Cerebellar cortex (tissue), 1 donor: ENCODE data around the gene EMP2.
"Not testable (repeated sequence)": the region's sequence is repeated elsewhere in the genome, so short reads cannot be mapped to it uniquely, and the experiment has no call there.

Experiments used
- DNase-seq: peaks from one replicate; pipeline ENCODE4 v3.0.0-alpha.2; 2015; ENCODE audit warnings: low spot score

Gene EMP2

GRCh38 chr16:10579965-10580882 lies at the start of gene EMP2:
EMP2 (minus strand) TSS chr16:10580598; CDS start chr16:10547617, 32,981 bp downstream.
- peak; percentile 33 for DNase-seq

- DNase-seq = no peak
These were observed 49.2 kb upstream of the EMP2 start for GRCh38 chr16:10629592-10629963.

DNA sequence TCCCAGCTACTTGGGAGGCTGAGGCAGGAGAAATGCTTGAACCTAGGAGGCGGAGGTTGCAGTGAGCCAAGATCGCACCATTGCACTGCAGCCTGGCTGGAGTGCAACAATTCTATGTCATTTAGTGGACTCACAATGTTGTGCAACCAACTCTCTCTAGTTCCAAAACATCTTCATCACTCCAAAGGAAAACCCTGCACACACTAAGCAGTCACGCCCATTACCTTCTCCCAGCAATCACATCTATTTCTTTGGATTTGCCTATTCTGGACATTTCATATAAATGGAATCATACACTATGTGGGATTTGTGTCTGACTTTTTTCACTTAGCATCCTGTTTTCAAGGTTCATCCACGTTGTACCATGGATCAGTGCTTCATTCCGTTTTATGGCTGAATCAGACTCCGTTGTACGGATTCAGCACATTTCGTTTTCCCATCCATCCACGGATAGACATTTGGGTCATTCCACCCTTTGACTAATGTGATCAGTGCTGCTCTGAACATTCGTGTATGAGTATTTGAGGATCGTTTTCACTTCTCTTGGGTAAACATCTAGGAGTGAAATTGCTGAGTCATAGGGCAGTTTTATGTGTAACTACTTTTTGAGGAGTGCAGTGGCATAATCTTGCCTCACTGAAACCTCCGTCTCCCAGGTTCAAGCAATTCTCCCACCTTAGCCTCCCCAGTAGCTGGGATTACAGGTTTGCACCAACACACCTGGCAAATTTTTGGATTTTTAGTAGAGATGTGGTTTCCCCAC lies 45.4 kb upstream of the EMP2 start:
- no peak for DNase-seq

DNA sequence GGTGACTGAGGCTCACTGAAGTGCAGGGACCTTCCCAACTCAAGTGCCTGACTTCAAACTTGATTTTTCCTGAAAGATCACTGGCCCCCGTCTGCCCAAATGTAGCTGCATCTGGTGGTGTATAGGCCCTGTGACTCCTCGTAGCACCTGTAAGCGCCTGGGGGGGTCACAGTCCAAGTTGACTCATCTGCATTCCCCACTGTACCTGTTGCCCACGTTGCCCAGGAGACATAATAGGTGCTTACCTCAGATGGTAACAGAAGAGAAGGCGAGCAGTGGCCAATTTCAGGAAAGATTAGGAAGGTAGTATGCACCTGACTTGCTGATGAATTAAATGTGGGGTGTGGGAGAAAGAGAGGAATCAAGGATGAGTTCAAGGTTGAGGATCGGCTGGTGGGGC lies 44.1 kb upstream of the EMP2 start:
- no peak for DNase-seq

DNA sequence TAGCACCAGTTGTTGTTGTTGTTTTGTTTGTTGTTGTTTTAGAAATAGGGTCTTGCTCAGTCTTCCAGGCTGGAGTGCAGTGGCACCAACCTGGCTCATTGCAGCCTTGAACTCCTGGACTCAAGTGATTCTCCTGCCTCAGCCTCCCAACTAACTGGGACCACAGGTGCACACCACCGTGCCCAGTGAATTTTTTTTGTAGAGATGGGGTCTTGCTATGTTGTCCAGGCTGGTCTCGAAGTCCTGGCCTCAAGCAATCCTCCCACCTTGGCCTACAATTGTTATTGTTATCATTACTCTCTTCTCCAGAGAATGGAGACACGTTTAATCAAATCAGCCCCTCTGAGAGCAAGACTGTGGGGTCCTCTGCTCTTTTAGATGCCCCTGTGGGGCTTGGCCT lies 42.7 kb upstream of the EMP2 start:
- DNase-seq = no peak

GRCh38 chr16:10622036-10622921 lies 41.9 kb upstream of the EMP2 start:
- DNase-seq = no peak

DNA sequence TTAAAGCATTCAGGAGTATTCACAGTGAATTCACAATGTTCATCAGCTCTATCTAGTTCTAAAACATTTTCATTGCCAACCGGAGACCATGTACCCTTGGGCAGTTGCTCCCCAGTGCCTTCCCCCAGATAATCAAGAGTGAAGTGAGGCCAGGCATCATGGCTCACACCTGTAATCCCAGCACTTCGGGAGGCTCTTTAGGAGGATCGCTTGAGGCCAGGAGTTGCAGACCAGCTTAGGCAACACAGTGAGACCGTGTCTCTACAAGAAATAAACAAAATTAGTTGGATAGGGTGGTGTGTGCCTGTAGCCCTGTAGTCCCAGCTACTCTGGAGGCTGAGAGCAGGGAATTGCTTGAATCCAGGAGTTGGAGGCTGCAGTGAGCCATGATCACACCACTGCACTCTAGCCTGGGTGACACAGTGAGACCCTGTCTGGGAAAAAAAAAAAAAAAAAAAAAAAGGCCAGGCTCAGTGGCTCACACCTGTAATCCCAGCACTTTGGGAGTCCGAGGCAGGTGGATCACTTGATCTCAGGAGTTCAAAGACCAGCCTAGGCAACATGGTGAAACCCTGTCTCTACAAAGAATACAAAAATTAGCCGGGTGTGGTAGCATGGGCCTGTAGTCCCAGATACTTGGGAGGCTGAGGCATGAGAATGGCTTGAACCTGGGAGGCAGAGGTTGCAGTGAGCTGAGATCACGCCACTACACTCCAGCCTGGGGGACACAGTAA lies 41.0 kb upstream of the EMP2 start:
- DNase-seq = not testable (repeated sequence)

- no peak for DNase-seq
These were observed 39.7 kb upstream of the EMP2 start for GRCh38 chr16:10620120-10620519.

DNA sequence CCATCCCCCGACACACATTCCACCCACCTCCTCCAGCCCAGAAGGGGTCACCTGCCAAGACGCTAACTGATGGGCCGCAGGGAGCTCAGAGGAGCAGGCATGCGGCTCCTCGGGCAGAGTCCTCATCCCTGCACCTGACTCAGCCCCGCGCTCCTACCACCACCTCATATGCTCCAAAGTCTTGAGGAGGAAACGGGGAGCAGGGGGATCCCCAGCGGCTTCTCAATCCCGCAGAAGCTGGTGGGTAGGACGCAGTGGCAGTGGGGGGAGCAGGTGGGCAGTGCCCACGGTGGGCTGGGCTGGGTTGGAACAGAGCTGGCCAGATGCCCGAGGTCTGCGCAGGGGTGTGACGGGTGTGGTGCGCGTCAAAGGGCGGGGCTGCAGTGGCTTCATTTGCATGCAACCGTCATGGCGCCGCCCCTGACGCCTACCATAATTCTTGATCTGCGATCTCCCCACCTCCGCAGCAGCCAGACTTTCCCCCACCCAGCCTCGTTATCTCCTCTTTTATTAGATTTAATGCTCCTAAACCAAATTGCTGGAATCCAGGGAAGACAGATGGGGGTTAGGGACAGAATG lies 39.0 kb upstream of the EMP2 start:
- peak; percentile 33 for DNase-seq

- peak; percentile 40 for DNase-seq
These were observed 38.4 kb upstream of the EMP2 start for GRCh38 chr16:10618710-10619209.

GRCh38 chr16:10617662-10618420 lies 37.4 kb upstream of the EMP2 start:
- DNase-seq = no peak

- no peak for DNase-seq
These were observed 36.6 kb upstream of the EMP2 start for GRCh38 chr16:10616756-10617640.

- no peak for DNase-seq
These were observed 36.0 kb upstream of the EMP2 start for GRCh38 chr16:10616419-10616755.

GRCh38 chr16:10614685-10615084 lies 34.3 kb upstream of the EMP2 start:
- no peak for DNase-seq

DNA sequence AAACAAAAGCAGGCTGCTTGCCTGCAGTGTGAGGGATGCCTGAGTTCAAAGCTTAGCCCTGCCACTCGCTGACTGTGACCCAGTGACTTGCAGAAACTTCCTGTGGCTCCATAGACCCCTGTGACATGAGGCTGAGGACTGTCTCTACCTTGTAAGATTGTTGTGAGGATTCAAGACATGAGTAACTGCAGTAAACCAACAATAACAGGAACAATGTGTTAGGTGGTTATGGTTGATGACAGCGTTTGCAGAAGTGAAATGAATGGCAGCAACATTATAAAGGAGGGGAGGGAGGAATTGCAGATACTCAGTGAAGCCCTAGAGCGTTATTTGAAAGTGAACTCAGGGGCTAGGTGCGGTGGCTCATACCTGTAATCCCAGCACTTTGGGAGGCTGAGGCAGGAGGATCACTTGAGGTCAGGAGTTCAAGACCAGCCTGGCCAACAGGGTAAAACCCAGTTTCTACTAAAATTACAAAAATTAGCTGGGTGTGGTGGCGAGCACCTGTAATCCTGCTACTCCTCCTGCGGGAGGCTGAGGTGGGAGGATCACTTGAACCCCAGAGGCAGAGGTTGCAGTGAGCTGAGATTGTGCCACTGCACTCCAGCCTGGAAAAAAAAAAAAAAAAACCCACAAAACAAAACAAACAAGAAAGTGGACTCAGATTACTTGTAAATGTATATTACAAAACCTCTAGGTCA lies 33.5 kb upstream of the EMP2 start:
- DNase-seq = no peak

GRCh38 chr16:10612649-10613179 lies 32.3 kb upstream of the EMP2 start:
- no peak for DNase-seq

DNA sequence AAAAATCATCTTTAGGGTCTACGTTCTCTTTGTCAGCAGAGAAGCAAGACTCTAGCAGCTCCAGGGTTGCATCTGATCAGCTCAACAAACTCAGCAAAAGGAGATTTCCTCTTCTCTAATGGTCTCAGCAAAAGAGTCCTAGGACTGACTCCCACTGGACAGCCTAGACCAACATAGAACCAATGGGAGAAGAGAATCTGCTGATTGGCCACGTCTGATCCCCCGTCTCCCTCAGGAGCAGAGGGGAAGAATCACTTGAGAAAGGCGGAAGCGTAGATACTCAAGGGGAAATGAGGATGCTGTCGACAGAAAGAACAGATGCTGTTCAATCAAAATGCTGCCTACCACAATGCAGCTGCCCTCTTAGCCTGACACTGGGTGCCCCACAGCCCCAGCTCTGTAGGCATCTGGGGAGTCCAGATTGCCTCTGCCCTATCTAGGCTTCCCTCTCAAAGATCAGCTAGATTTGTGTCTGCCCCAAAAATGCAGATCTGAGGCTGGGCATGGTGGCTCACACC lies 31.5 kb upstream of the EMP2 start:
- DNase-seq = no peak
